Mucosa of stomach (tissue), 1 donor: ENCODE measurements around the gene CRACDL.

Source experiments
- H3K27me3 ChIP-seq: one replicate; pipeline ENCODE4 v1.7.0; 2013; ENCODE audit warnings: mild to moderate bottlenecking, low read length; ENCODE audit not compliant: control insufficient read depth, insufficient read depth
- H3K36me3 ChIP-seq: one replicate; pipeline ENCODE4 v1.7.0; 2013; ENCODE audit warnings: low read length; ENCODE audit not compliant: control insufficient read depth, insufficient read depth
- H3K4me1 ChIP-seq: one replicate; pipeline ENCODE4 v1.7.0; 2013; ENCODE audit warnings: mild to moderate bottlenecking, low read length; ENCODE audit not compliant: control insufficient read depth, insufficient read depth
- H3K4me3 ChIP-seq: one replicate; pipeline ENCODE4 v1.7.0; 2013; ENCODE audit warnings: low read length
- H3K9ac ChIP-seq: one replicate; pipeline ENCODE4 v1.7.0; 2013; ENCODE audit warnings: mild to moderate bottlenecking, low read length, moderate library complexity
- H3K9me3 ChIP-seq: one replicate; pipeline ENCODE4 v1.7.0; 2013; ENCODE audit warnings: mild to moderate bottlenecking, low read length, moderate library complexity; ENCODE audit not compliant: control insufficient read depth
- donor health status: Pancreatic carcinoma.

CRACDL gene

DNA sequence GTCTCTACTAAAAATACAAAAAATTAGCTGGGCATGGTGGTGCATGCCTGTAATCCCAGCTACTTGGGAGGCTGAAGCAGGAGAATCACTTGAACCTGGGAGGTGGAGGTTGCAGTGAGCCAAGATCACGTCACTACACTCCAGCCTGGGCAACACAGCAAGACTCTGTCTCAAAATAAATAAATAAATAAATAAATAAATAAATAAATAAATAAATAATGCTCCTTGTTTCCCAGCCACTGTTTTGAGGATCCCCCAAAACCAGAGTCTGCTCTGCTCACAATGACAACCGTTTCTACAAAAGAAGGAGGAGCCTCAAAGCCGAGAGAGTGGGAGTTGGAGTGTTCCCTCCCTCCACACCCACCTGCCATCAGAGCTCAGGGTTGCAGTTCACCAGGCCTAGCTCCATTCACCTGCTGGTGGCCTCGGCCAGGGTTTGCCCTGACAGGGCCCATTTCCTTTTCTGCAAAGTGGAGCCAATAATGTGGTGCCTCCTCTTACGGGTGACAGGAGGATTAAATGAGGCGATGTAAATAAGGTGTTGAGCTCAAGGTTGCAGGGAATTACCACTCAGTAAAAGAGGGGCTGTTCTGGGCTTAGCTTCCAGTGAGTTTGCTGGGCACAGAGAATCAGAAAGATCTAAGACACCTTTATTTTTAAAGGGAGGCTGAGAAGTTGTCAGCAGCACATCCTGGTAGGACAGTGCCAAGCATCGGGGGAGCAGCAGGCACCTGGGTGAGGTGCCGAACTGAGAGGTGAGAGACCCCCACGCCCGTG is 25.5 kb downstream of the CRACDL start:
- Histone ChIP-seq H3K9ac (peak overlapping the region; percentile 47), H3K27me3 (no peaks in the 10 kb centered on the region)

GRCh38 chr2:98909317-98910211 is 26.5 kb downstream of the CRACDL start:
- Histone ChIP-seq H3K36me3 (no peaks in the 10 kb centered on the region), H3K9ac (peak overlapping the region; percentile 47), H3K9me3 (no peaks in the 10 kb centered on the region), H3K27me3 (no peaks in the 10 kb centered on the region), H3K4me1 (peaks cover 21% of the 10 kb centered on the region), H3K4me3 (no peak overlapping the region)

More for the DNA sequence above, 25.5 kb downstream of the CRACDL start:
- H3K9me3 ChIP-seq = no peaks in the 10 kb centered on the region
- peaks cover 21% of the 10 kb centered on the region for H3K4me1 ChIP-seq
- H3K4me3 ChIP-seq = no peak overlapping the region
- H3K36me3 ChIP-seq = no peaks in the 10 kb centered on the region

- no peaks in the 10 kb centered on the region for H3K36me3 ChIP-seq
- no peak overlapping the region for H3K9ac ChIP-seq
- H3K27me3 ChIP-seq = no peaks in the 10 kb centered on the region
- H3K4me3 ChIP-seq = no peak overlapping the region
- H3K9me3 ChIP-seq = no peaks in the 10 kb centered on the region
- peaks cover 21% of the 10 kb centered on the region for H3K4me1 ChIP-seq
Measured at GRCh38 chr2:98908931-98909316, 27.1 kb downstream of the CRACDL start.

DNA sequence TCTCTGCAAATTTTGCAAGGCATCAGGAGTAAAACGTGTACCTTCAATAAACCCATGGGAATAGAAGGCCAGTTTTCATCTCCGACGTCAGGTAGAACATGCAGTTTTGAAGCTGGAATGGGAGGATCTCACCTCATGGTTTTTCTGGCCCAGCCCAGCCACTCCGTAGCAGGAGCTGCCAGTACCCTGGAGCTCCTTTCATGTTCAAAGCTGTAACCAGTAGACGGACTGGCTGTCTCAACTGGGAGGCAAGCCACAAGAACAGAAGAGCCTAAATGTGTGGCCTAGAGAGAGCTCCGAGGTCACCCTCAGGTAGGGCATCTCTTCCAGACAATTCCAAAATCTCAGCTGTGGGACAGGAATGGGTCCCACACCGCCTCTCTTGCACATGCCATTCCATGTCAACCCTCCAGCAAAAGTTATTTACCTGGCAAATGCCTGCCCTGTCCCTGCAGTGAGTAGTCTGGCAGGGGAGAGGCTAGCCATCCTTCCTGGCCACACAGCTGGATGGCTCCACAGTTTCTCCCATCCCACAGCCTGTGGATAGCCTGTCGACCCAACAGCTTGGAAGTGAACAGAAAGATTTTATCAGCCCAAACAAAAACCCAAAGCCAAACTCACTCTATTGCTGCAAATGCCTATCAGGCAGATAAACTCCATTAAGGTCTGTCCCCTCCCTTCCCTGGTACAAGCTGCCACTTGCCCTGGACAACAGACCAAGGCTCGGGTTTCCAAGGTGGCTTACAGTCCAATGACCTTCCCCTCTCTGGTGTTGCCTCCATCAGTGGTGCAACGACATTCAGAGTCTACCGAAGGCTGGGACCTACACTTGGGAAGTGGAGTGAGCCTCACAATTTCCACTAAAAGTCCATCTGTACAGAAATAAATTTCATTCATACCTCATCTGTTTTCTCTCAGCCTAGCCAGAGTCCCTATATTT is 27.8 kb downstream of the CRACDL start:
- Histone ChIP-seq H3K4me1 (peaks cover 21% of the 10 kb centered on the region), H3K9me3 (no peaks in the 10 kb centered on the region), H3K4me3 (no peak overlapping the region), H3K27me3 (no peaks in the 10 kb centered on the region), H3K9ac (no peak overlapping the region), H3K36me3 (no peaks in the 10 kb centered on the region)

DNA sequence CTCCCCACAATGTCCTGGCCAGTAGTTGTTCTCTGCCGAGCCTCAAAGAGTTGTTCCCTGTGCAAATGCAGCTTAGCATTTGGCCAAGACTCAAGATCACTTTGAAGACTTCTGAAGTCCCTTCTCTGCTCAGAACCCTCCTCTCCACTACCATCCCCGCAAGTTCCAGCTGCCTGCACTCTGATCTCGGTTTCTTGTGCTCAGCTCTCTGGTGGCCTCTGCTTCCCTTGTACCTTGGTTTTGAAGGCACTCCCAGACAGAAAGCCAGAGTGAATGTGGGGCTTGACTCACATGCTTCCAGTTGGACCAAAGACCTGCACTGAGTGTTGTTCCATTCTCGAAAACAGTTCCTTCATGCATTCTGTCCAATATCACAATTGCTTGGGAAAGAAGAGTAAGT is 28.6 kb downstream of the CRACDL start:
- H3K27me3 ChIP-seq = no peaks in the 10 kb centered on the region

GRCh38 chr2:98903767-98904485 is 32.1 kb downstream of the CRACDL start:
- Histone ChIP-seq H3K9ac (no peak overlapping the region), H3K36me3 (no peaks in the 10 kb centered on the region), H3K27me3 (no peaks in the 10 kb centered on the region), H3K9me3 (no peaks in the 10 kb centered on the region), H3K4me1 (peaks cover 10% of the 10 kb centered on the region), H3K4me3 (no peak overlapping the region)

More for the DNA sequence above, 28.6 kb downstream of the CRACDL start:
- Histone ChIP-seq H3K36me3 (no peaks in the 10 kb centered on the region), H3K9ac (no peak overlapping the region), H3K4me3 (no peak overlapping the region), H3K9me3 (no peaks in the 10 kb centered on the region), H3K4me1 (peaks cover 21% of the 10 kb centered on the region)

DNA sequence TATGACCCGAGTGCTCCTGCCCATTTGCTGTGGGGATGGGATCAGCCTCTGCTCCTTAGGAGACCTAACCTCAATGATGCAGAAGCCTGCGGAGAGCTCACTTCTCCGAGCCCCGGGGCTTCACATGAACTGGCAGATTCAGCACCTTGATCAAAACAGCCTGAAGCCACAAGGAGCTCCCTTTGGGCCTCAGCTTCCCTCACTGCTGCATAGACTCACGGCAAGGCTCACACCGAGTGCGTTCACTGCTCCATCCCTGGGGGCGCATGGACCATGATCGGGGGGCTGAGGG is 33.0 kb downstream of the CRACDL start:
- Histone ChIP-seq H3K36me3 (no peaks in the 10 kb centered on the region), H3K9me3 (no peaks in the 10 kb centered on the region), H3K4me1 (peaks cover 2% of the 10 kb centered on the region), H3K4me3 (no peak overlapping the region), H3K9ac (no peak overlapping the region), H3K27me3 (no peaks in the 10 kb centered on the region)

DNA sequence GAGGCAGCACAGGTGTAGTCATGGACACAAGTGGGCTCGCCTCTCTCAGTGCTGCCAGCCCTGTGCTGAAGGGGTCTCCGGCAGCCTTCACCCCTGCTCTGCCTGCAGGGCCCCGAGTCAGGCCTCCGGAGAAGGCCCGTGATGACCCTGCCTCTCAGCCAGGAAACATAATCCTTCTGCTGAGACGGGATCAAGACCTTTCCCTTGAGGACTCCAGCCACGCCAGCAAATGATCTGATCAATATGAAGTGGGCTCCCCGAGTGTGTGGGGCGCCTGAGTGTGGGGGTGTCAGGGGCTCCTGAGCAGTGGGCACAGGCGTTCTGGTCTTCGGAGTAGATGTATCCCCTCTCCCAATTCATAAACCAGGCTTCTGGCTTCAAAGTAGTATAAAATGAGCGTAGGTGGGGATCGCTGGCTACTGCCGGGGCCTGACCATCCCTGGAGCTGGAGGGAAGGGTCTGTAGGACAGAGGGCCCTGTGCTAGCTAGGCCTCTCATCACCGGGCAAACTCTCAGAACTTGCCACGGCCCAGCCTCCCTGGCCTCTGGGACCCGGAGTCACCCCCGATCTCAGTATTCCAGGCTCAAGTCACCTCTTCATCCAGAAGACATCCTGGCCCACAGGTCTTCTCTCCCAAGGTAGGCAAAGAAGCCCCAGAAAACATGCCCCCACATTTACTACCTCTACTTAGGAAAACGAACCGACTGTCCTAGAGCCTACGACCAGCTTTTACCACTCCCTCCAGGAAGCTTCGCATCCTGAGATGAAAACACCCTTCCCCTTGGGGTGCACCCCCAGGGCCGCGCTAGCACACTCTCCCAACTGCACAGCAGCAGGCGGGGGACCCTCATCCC is 33.6 kb downstream of the CRACDL start:
- H3K9ac ChIP-seq = no peak overlapping the region
- no peaks in the 10 kb centered on the region for H3K27me3 ChIP-seq
- H3K4me1 ChIP-seq = no peaks in the 10 kb centered on the region
- no peaks in the 10 kb centered on the region for H3K36me3 ChIP-seq
- no peaks in the 10 kb centered on the region for H3K9me3 ChIP-seq
- H3K4me3 ChIP-seq = no peak overlapping the region

DNA sequence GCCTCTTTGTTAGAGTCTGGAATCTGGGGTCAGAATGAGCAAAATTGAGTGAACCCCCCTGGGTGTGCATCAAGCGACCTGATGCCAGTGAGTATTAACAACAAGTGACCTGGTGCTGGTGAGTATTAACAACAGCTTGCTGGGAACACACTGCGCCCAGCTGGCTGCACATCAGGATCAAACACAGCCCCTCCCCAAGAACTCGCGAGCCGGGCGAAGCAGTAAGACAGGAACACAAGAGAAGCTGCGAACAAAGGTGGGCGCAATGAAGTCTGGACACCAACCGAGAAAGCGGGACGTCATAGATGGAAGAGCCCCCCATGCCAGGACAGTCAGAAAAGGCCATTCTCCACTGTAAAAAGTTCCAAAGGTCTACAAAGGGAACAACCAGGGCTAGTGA is 34.3 kb downstream of the CRACDL start:
- Histone ChIP-seq H3K9me3 (no peaks in the 10 kb centered on the region), H3K9ac (no peak overlapping the region), H3K27me3 (no peaks in the 10 kb centered on the region), H3K36me3 (no peaks in the 10 kb centered on the region), H3K4me1 (no peaks in the 10 kb centered on the region), H3K4me3 (no peak overlapping the region)

- no peaks in the 10 kb centered on the region for H3K27me3 ChIP-seq
- no peaks in the 10 kb centered on the region for H3K36me3 ChIP-seq
- H3K4me3 ChIP-seq = no peak overlapping the region
- H3K9ac ChIP-seq = no peak overlapping the region
- H3K9me3 ChIP-seq = no peaks in the 10 kb centered on the region
- H3K4me1 ChIP-seq = no peaks in the 10 kb centered on the region
Measured at GRCh38 chr2:98901291-98901690, 34.7 kb downstream of the CRACDL start.

- Histone ChIP-seq H3K9me3 (no peaks in the 10 kb centered on the region), H3K4me1 (no peaks in the 10 kb centered on the region), H3K36me3 (no peaks in the 10 kb centered on the region), H3K9ac (no peak overlapping the region), H3K4me3 (no peak overlapping the region), H3K27me3 (no peaks in the 10 kb centered on the region)
Measured at GRCh38 chr2:98900721-98901120, 35.3 kb downstream of the CRACDL start.
